Vagina (tissue), 2 donors: ENCODE data around the gene MAG.

ENCODE experiments used
- CTCF ChIP-seq, 3 experiments: fragments of 450-650 bp in 2 of 3; fragments of 200-600 bp in 1 of 3; sonication (generic) in 1 of 3; IDR thresholded peaks; one replicate each; pipeline ENCODE4 v1.5.1; 2017 to 2019; ENCODE audit warnings: antibody characterized with exemption in 3 of 3, mild to moderate bottlenecking in 2 of 3, moderate library complexity in 2 of 3
- POLR2A ChIP-seq, 2 donors: fragments of 450-650 bp; IDR thresholded peaks; one replicate each; pipeline ENCODE4 v1.6.1; 2017; ENCODE audit warnings: antibody characterized with exemption in 2 of 2, mild to moderate bottlenecking in 2 of 2, moderate library complexity in 2 of 2

GRCh38 chr19:35297515-35297848 lies 5.5 kb downstream of the MAG start:
- TF ChIP-seq CTCF (IDR thresholded peaks at IDR 0.05): no peak
- no peak for TF ChIP-seq POLR2A (IDR thresholded peaks at IDR 0.05)
